Neural progenitor cell (in vitro differentiated cells): ENCODE measurements around the gene TMEFF2. TPM values are rescaled to one million over a fixed set of nuclear protein-coding genes. Genes with fewer than 3 reads are reported as not detected.

Source experiments
- DNase-seq: peaks from one replicate; pipeline ENCODE4 v3.0.0-alpha.2; 2016; ENCODE audit warnings: low spot score
- H2AFZ ChIP-seq: fragments of 200-600 bp; sonication (generic); replicated peaks from 2 replicates; pipeline ENCODE4 v1.6.1; 2016; ENCODE audit warnings: antibody characterized with exemption
- H3F3A ChIP-seq: fragments of 200-600 bp; sonication (generic); 2 replicates; pipeline ENCODE4 v1.6.1; 2016; ENCODE audit warnings: antibody characterized with exemption, low read depth
- H3K27ac ChIP-seq: fragments of 200-600 bp; sonication (generic); 2 replicates; pipeline ENCODE4 v1.5.1; 2016; ENCODE audit warnings: mild to moderate bottlenecking
- H3K27me3 ChIP-seq: fragments of 200-600 bp; sonication (generic); 2 replicates; pipeline ENCODE4 v1.6.1; 2016; ENCODE audit warnings: mild to moderate bottlenecking, moderate library complexity
- H3K36me3 ChIP-seq: fragments of 200-600 bp; sonication (generic); 2 replicates; pipeline ENCODE4 v1.5.1; 2016
- H3K4me1 ChIP-seq: fragments of 200-600 bp; sonication (generic); 2 replicates; pipeline ENCODE4 v1.6.1; 2016; ENCODE audit warnings: mixed run types
- H3K4me2 ChIP-seq: fragments of 200-600 bp; sonication (generic); 2 replicates; pipeline ENCODE4 v1.6.1; 2016
- H3K4me3 ChIP-seq: fragments of 200-600 bp; sonication (generic); 2 replicates; pipeline ENCODE4 v1.5.1; 2016
- H3K79me2 ChIP-seq: fragments of 200-600 bp; sonication (generic); 2 replicates; pipeline ENCODE4 v1.6.1; 2016; ENCODE audit warnings: low read depth
- H3K9ac ChIP-seq: fragments of 200-600 bp; sonication (generic); 2 replicates; pipeline ENCODE4 v1.6.1; 2016
- H3K9me3 ChIP-seq: fragments of 200-600 bp; sonication (generic); 2 replicates; pipeline ENCODE4 v1.5.1; 2016; ENCODE audit warnings: low read depth
- H4K20me1 ChIP-seq: fragments of 200-600 bp; sonication (generic); 2 replicates; pipeline ENCODE4 v1.6.1; 2016; ENCODE audit warnings: low read depth
- H3K27ac Mint-ChIP-seq: 3 replicates; pipeline ENCODE4 v1.8.0; 2021; ENCODE audit warnings: mixed read lengths
- H3K27me3 Mint-ChIP-seq: 2 replicates; pipeline ENCODE4 v1.8.0; 2022; ENCODE audit warnings: low read depth, mild to moderate bottlenecking, inconsistent platforms, moderate library complexity, mixed read lengths; ENCODE audit not compliant: insufficient read depth
- H3K36me3 Mint-ChIP-seq: 3 replicates; pipeline ENCODE4 v1.8.0; 2021; ENCODE audit warnings: mixed read lengths
- H3K4me1 Mint-ChIP-seq: 3 replicates; pipeline ENCODE4 v1.8.0; 2021; ENCODE audit warnings: mixed read lengths
- H3K4me3 Mint-ChIP-seq: 3 replicates; pipeline ENCODE4 v1.8.0; 2021; ENCODE audit warnings: mild to moderate bottlenecking, moderate library complexity, mixed read lengths
- H3K9me3 Mint-ChIP-seq: 3 replicates; pipeline ENCODE4 v1.8.0; 2020; ENCODE audit warnings: mixed read lengths
- CTCF ChIP-seq: fragments of 200-600 bp; sonication (generic); IDR thresholded peaks from 2 replicates; pipeline ENCODE4 v1.5.1; 2017; ENCODE audit warnings: antibody characterized with exemption, mild to moderate bottlenecking
- EZH2 ChIP-seq: fragments of 200-600 bp; sonication (generic); IDR thresholded peaks from 2 replicates; pipeline ENCODE4 v1.6.1; 2017; ENCODE audit warnings: antibody characterized with exemption, mild to moderate bottlenecking, moderate library complexity
- EZH2phosphoT487 ChIP-seq: fragments of 200-600 bp; sonication (generic); IDR thresholded peaks from 2 replicates; pipeline ENCODE4 v1.6.1; 2017; ENCODE audit warnings: antibody characterized with exemption
- total RNA-seq: library from RNA; depleted of rRNA; stranded (reverse); fragments of >200 nt; gene quantifications from 2 replicates; pipeline ENCODE4 v1.2.3, GENCODE V29; 2015; ENCODE audit warnings: low replicate concordance

TMEFF2 gene
- total RNA-seq, 1 donor from 2014 or later: 1.7 TPM

DNA sequence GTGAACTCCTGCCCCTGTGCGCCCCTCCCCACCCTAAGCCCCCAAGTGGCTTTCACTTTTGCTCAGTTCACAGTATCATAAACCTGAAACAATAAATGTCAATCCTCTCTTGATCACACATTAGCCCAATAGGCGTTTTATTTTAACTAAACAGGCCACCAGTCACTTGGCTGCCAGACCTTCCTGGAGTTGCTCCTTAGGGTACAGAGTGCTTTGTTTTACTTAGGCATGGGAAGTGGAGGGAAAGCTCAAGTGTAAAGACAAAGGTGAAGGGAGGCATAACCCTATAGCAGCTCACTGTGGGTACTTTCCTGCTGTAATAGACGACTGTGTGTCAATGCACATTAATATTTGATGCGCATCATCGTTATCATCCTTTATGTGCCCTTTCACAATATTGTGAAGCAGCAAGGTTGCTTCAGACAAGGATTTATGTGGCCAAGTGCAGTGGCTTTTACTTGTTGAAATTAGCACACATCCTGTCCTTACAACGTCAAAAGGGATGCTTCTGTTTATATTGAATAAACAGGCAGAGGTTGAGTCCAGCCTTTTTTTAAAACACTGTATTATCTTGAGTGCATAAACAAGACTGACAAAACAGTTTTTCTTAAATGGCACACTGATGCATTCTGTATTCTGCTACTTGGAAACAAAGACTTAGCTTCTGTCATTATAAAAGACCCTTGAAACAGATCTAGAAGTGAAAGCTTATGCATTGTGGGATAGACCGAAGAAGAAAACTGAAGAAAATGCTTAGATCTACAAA is 168.5 kb downstream of the TMEFF2 start:
- Histone ChIP-seq H3F3A (no peaks in the 10 kb centered on the region), H3K27ac (no peak overlapping the region), H2AFZ (no peak overlapping the region), H3K4me3 (no peak overlapping the region), H3K4me2 (no peak overlapping the region), H3K4me1 (no peaks in the 10 kb centered on the region), H3K27me3 (no peaks in the 10 kb centered on the region), H4K20me1 (no peaks in the 10 kb centered on the region), H3K79me2 (no peaks in the 10 kb centered on the region), H3K36me3 (no peaks in the 10 kb centered on the region), H3K9ac (no peak overlapping the region), H3K9me3 (no peaks in the 10 kb centered on the region)
- H3K4me1 Mint-ChIP-seq: peaks cover 18% of the 10 kb centered on the region
- no peak for DNase-seq
- peak overlapping the region; percentile 85 for H3K27ac Mint-ChIP-seq
- TF ChIP-seq EZH2phosphoT487 (no peak), CTCF (no peak), EZH2 (no peak)
- H3K9me3 Mint-ChIP-seq: no peaks in the 10 kb centered on the region
- no peaks in the 10 kb centered on the region for H3K27me3 Mint-ChIP-seq
- H3K36me3 Mint-ChIP-seq: no peaks in the 10 kb centered on the region
- H3K4me3 Mint-ChIP-seq: no peak overlapping the region

DNA sequence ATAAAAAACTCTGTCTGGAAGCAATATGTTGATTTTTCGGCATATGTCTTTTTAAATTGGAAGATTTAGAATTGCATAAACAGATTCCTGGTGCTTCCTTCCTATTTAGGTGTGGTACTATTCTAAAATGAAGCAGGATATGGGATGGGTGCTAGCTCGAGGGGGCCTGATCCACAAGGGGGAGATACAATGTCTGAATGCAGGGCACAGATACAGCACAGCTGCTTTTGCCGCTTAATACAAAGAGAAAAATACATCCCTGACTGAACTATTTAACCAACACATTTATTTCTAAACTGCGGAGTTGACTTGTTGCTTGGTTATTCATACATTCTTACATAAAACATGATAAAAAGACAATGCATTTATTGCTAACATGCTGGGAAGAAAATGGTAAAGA is 169.1 kb downstream of the TMEFF2 start:
- Histone ChIP-seq H3K9ac (no peak overlapping the region), H3K4me1 (no peaks in the 10 kb centered on the region), H3K4me3 (no peak overlapping the region), H3K27ac (no peak overlapping the region), H3K27me3 (no peaks in the 10 kb centered on the region), H3K36me3 (no peaks in the 10 kb centered on the region), H3F3A (no peaks in the 10 kb centered on the region), H2AFZ (no peak overlapping the region), H3K79me2 (no peaks in the 10 kb centered on the region), H3K9me3 (no peaks in the 10 kb centered on the region), H4K20me1 (no peaks in the 10 kb centered on the region), H3K4me2 (no peak overlapping the region)
- Mint-ChIP-seq H3K4me3 (no peak overlapping the region), H3K9me3 (no peaks in the 10 kb centered on the region), H3K27me3 (no peaks in the 10 kb centered on the region), H3K36me3 (no peaks in the 10 kb centered on the region), H3K4me1 (peaks cover 18% of the 10 kb centered on the region), H3K27ac (no peak overlapping the region)
- peak; percentile 13 for TF ChIP-seq CTCF
- no peak for TF ChIP-seq EZH2phosphoT487
- no peak for TF ChIP-seq EZH2
- DNase-seq: no peak

DNA sequence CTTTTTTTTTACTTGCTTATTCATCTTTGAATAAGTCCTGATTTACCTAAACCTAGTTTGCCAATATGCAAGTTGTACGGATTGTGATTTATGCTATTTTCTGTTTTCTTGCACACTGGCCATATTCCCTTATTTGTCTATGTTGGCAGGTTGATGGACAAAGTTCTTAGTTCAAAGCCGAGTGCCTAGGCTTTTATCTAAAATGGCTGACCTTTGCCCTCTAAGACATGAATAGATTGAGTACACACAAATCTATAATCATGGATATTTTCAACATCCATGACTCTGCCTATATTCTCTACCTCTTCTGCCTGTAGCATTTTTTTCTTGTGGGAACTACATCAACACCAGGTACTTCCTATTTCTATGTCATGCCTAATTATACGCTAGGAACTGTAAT is 171.7 kb downstream of the TMEFF2 start:
- Mint-ChIP-seq H3K4me3 (no peak overlapping the region), H3K27ac (no peak overlapping the region)
- H3K4me1 ChIP-seq: peaks cover 3% of the 10 kb centered on the region

More for the DNA sequence above, 171.7 kb downstream of the TMEFF2 start:
- Histone ChIP-seq H4K20me1 (no peaks in the 10 kb centered on the region), H3K27ac (no peak overlapping the region), H2AFZ (no peak overlapping the region), H3F3A (no peaks in the 10 kb centered on the region), H3K9me3 (no peaks in the 10 kb centered on the region), H3K79me2 (no peaks in the 10 kb centered on the region), H3K4me2 (no peak overlapping the region), H3K4me3 (no peak overlapping the region), H3K36me3 (no peaks in the 10 kb centered on the region), H3K9ac (no peak overlapping the region), H3K27me3 (no peaks in the 10 kb centered on the region)
- Mint-ChIP-seq H3K27me3 (no peaks in the 10 kb centered on the region), H3K36me3 (no peaks in the 10 kb centered on the region), H3K9me3 (no peaks in the 10 kb centered on the region), H3K4me1 (peaks cover 18% of the 10 kb centered on the region)
- no peak for TF ChIP-seq CTCF
- TF ChIP-seq EZH2: no peak
- TF ChIP-seq EZH2phosphoT487: no peak
- DNase-seq: no peak
